CD4-positive, alpha-beta T cell treated with Interleukin-4 for 1 hour (primary cell): ENCODE results near the gene MORN1.
"Not testable (repeated sequence)": the region's sequence is repeated elsewhere in the genome, so short reads cannot be mapped to it uniquely, and the experiment has no call there.

Experiments used
- DNase-seq, 2 donors: peaks; one replicate each; pipeline ENCODE4 v3.0.0-alpha.2; 2020 to 2022

MORN1 gene

DNA sequence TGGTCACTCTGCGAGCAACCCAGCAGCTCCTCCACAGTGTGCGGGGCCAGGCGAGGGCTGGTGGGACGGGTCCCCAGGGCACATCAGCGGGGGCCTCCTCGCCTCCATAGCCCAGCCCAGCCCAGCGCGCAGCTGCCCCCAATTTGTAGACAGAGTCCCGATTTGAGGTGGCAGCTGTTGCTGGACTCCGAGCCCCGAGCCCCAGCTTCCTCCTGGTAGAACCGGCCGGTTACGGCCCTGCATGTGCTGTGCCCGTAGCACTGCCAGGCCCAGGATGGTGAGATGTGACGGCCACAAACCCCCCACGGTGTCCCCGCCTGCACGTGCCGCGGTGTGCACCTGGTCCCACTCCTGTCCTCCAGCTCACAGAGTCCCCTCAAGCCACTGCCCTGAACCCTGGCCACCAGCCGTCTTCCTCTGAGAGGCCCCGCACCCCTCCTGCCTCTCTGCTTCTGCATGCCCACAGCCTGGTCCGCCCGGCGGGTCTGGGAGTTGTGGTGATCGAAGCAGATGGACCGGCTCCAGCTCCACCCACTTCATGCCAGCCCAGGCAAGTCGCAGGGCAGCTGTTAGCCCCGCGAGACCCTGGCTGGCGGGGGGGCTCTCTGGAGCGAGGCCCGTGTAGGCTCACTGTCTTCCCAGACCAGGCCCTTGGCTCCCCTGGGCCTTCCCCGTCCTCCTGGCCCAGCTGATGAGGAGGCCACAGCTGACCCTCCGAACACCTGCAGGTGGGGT is 55.5 kb downstream of the MORN1 start:
- no peak for DNase-seq

DNA sequence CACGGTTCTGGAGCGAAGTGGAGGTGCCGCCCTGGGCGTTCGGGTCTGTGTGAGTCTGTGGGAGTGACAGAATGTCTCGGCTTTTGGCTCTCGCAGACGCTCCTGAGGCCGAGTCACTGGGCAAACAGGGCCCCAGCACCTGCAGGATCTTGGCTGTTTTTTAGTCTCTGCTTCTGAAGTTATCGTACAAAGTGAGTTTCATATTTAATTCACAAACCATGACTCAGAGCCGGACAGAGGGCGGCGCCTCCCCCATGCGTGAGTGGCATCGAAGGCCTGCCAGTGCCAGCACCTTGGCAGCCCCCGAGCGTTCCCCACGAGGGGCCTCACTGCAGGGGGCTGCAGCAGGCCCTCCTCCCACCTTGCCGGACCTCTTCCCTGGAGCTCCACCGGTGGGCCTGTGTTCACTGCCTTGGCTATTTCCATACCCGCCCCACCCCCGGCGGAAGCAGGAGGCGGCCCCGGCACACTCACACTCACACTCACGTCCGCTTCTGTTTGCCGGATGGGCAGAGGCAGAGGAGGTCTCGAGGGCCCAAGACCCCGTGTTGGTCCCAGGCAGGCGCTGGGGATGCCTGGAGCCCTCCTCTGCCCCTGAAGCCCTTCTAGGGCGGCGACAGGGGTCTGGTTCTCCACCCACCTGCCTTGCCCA is 56.3 kb downstream of the MORN1 start:
- DNase-seq = no peak

GRCh38 chr1:2334366-2334765 is 57.0 kb downstream of the MORN1 start:
- no peak for DNase-seq

DNA sequence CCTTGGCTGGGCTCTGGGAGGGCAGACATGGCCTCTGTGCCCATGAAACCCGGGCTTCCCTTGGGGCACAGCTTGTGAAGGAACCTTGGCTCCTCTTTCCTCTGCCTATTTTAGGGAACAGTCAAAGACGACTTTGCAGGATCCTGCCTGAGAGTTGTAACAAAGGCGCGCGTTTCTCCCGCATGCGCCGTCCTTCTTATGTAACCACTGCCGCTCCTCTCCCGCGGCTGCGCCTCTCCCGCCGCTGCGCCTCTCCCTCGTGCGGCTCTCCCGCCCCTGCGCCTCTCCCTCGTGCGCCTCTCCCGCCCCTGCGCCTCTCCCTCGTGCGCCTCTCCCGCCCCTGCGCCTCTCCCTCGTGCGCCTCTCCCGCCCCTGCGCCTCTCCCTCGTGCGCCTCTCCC is 59.8 kb downstream of the MORN1 start:
- not testable (repeated sequence) for DNase-seq

DNA sequence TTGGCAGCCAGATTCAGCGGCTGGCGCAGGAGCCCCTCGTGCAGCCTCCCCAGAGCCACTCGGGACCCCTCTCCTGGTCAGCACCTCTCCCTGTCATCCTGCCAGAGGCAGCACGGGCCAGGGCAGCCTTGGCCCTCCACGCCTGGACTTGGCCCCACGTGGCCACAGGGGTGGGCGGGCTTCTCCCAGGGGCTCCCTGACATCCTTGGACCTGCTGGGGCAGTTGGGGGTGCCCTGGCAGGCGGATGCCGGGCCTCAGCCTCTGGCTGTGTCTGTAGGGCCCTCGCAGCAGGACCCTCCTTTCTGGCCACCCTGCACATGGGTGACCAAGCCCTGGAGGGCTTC is 60.2 kb downstream of the MORN1 start:
- DNase-seq = no peak

- no peak for DNase-seq
Measured at GRCh38 chr1:2330519-2331199, 60.7 kb downstream of the MORN1 start.

GRCh38 chr1:2330035-2330434 is 61.3 kb downstream of the MORN1 start:
- no peak for DNase-seq

GRCh38 chr1:2328676-2329455 is 62.5 kb downstream of the MORN1 start:
- DNase-seq = no peak

DNA sequence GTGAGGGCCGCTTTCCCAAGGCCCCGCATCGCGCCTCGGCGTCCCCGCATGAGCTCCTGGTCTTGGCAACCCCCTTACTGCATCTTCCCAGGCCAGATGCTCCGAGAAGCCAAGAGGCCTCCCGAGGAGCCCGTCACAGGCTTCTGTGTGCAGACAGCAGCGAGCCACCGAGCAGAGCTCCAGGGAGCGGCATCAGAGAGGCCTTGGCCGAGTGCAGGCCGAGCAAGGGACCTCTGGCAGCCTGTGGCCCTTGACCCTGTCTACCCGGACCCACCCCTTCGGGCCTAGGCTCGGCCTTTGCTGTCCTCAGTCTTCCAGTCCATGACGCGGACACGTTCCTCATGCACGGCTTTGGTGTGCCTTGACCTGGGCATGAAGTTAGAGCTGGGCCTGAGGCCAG is 63.5 kb downstream of the MORN1 start:
- DNase-seq = no peak

- DNase-seq = not testable (repeated sequence)
Measured at GRCh38 chr1:2327162-2327561, 64.2 kb downstream of the MORN1 start.

GRCh38 chr1:2326524-2326923 is 64.8 kb downstream of the MORN1 start:
- no peak for DNase-seq

DNA sequence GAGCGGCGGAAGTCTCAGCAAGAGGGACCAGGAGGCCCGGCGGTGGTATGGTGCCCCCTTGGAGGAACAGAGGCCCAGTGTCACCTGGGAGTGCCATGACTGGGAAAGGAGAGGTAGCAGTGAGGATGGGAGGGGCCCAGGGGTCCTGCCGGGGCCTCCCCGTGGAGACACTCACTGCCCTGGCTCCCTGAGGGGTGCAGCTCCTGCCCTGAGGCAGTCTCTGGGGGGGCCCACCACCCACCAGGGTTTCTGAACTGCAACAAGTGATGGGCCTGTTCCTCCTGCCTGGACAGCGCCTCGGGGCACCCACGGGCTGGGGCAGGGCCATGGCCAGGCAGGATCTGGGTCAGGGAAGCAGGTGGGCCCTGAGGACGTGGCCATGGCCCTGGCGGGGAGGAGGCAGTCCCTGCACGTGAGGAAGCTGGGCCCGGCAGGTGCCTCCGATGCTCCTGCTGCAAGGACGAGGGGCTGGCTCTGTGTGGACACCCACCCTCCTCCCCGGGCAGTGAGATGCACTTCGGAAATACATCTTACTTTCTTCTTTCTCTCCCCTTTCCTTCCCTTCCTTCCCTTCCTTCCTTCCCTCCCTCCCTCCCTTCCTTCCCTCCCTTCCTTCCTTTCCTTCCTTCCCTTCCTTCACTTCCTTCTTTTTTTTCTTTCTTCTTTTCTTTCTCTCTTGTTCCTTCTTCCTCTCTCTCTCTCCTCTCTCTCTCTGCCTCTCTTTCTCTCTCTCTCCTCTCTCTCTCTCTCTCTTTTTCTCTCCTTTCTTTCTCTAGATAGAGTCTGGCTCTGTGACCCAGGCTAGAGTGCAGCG is 66.6 kb downstream of the MORN1 start:
- DNase-seq = no peak

GRCh38 chr1:2323451-2323974 is 67.8 kb downstream of the MORN1 start:
- DNase-seq = no peak

DNA sequence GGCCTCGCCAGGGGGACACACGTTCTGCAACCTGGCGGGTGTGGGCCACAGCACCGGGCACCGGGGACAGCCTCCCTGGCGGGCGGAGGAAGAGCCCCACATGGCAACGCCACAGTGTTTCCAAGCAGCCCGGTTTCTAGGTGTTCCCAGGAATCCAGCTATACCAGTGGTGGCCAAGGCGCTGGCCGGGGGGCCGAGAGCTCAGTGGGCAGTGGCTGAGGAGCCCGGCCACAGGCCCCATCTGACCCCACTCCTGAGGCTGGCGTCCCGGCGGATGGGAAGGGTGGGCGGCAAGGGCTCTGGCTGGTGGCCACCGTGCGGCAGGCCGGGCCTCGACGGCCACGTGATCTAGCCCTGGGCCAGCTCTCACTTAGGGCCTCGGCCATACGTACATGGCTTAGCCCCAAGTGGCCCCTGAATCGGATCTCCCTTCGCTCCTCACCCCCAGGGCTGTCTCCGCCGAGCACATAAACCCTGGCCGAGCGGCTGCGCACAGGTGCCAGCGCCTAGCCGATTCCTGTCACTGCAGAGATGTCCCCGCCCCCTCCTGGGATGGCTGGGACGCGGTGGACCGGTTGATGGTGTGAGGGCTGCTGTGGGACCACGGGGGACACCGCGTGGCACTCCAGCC is 68.7 kb downstream of the MORN1 start:
- DNase-seq = no peak

- no peak for DNase-seq
Measured at GRCh38 chr1:2322065-2322571, 69.2 kb downstream of the MORN1 start.

GRCh38 chr1:2320760-2321667 is 70.3 kb downstream of the MORN1 start:
- no peak for DNase-seq

DNA sequence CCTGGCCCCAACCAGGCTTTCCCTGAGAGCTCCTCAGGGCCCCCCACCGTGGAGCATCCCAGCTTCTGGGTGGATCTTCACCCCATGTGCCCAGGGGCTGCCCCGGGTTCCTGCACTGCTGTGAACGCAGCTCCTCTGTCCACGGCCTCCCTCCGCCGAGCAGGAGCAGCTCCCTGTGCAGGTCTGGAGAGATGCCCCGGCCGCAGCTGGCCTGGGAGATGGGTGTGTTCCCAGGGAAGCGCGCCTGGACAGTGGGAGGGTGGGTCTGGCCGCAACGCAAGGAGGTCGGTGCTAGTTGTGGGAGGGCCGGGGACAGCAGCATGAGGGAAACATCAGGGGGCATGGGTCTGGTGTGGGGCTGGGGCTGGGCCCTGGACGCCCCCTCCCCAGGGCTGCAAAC is 71.3 kb downstream of the MORN1 start:
- DNase-seq = no peak

DNA sequence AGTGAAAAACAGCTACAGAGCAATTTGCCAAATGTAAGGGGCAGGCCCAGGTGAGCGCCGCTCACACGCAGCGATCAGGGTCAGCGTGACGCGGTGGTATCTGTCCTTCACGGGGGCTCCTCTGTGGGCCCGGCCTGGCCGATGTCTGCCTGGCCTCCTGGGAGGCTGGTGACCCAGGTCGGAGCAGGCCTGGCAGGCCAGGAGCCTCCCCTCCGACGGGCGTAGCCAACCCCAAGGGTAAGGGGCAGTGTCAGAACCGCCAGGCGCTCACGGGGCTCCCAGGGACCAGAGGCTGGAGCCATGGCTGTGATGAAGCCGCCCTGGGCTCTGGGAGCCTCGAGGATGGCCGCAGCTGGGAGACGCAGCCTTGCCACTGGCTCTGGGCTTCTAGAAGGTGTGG is 72.1 kb downstream of the MORN1 start:
- DNase-seq = no peak

- DNase-seq = no peak
Measured at GRCh38 chr1:2318314-2319278, 72.8 kb downstream of the MORN1 start.
